Activated T-helper 9 cell treated with anti-CD3 and anti-CD28 coated beads, Interleukin-2, amount 50 U/mL, for 16 hours (primary cell): ENCODE measurements around the gene PDSS2.
"Not testable (repeated sequence)": the region's sequence is repeated elsewhere in the genome, so short reads cannot be mapped to it uniquely, and the experiment has no call there.

Experiments
- DNase-seq: peaks from one replicate; pipeline ENCODE4 v3.0.0-alpha.2; 2020; ENCODE audit warnings: low read depth

The PDSS2 gene

GRCh38 chr6:107118976-107119375 is 340.4 kb downstream of the PDSS2 start:
- no peak for DNase-seq

- DNase-seq = not testable (repeated sequence)
Measured at GRCh38 chr6:107118540-107118939, 340.8 kb downstream of the PDSS2 start.

GRCh38 chr6:107116931-107117330 is 342.4 kb downstream of the PDSS2 start:
- DNase-seq = no peak

GRCh38 chr6:107116328-107116892 is 343.0 kb downstream of the PDSS2 start:
- DNase-seq = no peak

GRCh38 chr6:107115695-107116327 is 343.6 kb downstream of the PDSS2 start:
- DNase-seq = no peak

- DNase-seq = peak; percentile 28
Measured at GRCh38 chr6:107114926-107115694, 344.3 kb downstream of the PDSS2 start, which contains the start of gene BEND3. BEND3 (minus strand) TSS chr6:107115515; CDS start chr6:107099285, 16,230 bp downstream.

GRCh38 chr6:107114213-107114925 is 345.0 kb downstream of the PDSS2 start:
- DNase-seq = peak; percentile 57

GRCh38 chr6:107110200-107110599 is 349.2 kb downstream of the PDSS2 start:
- no peak for DNase-seq

GRCh38 chr6:107108201-107108890 is 351.0 kb downstream of the PDSS2 start:
- no peak for DNase-seq

GRCh38 chr6:107107791-107108190 is 351.6 kb downstream of the PDSS2 start:
- no peak for DNase-seq

- DNase-seq = no peak
Measured at GRCh38 chr6:107106165-107106564, 353.2 kb downstream of the PDSS2 start.

- DNase-seq = no peak
Measured at GRCh38 chr6:107105511-107106116, 353.8 kb downstream of the PDSS2 start.

GRCh38 chr6:107103082-107103481 is 356.3 kb downstream of the PDSS2 start:
- DNase-seq = no peak
